PFSK-1 (cell line): ENCODE data around the gene MAGT1.

Source experiments
- FOXP2 ChIP-seq: optimal IDR thresholded peaks from 2 replicates; pipeline ENCODE3; 2011; ENCODE audit warnings: borderline replicate concordance, control low read depth, inconsistent platforms; ENCODE audit not compliant: insufficient read depth; ENCODE audit errors: extremely low read length, extremely low read depth
- POLR2AphosphoS5 ChIP-seq: IDR thresholded peaks from 2 replicates; pipeline ENCODE4 v1.6.1; 2012; ENCODE audit warnings: low read depth, mild to moderate bottlenecking, control low read depth, low read length, moderate library complexity
- SIN3A ChIP-seq: IDR thresholded peaks from 2 replicates; pipeline ENCODE4 v1.6.1; 2012; ENCODE audit warnings: mild to moderate bottlenecking, low read length, moderate library complexity, borderline replicate concordance; ENCODE audit not compliant: insufficient read depth
- TAF1 ChIP-seq: IDR thresholded peaks from 2 replicates; pipeline ENCODE4 v1.6.1; 2012; ENCODE audit warnings: low read length, control low read depth, borderline replicate concordance; ENCODE audit not compliant: insufficient read depth
- TF ChIP-seq, protein P1 (sequence below), 2 experiments: IDR thresholded peaks; 2 replicates each; pipeline versions ENCODE4 v1.6.1 to v1.8.0; 2011 to 2012; ENCODE audit warnings: low read depth in 2 of 2, low read length in 2 of 2, control low read depth in 1 of 2, inconsistent platforms in 1 of 2, mild to moderate bottlenecking in 1 of 2, moderate library complexity in 1 of 2; ENCODE audit not compliant: insufficient read depth in 1 of 2

The MAGT1 gene

GRCh38 chrX:77779695-77780094 is 115.5 kb downstream of the MAGT1 start:
- TF ChIP-seq, protein P1, sequence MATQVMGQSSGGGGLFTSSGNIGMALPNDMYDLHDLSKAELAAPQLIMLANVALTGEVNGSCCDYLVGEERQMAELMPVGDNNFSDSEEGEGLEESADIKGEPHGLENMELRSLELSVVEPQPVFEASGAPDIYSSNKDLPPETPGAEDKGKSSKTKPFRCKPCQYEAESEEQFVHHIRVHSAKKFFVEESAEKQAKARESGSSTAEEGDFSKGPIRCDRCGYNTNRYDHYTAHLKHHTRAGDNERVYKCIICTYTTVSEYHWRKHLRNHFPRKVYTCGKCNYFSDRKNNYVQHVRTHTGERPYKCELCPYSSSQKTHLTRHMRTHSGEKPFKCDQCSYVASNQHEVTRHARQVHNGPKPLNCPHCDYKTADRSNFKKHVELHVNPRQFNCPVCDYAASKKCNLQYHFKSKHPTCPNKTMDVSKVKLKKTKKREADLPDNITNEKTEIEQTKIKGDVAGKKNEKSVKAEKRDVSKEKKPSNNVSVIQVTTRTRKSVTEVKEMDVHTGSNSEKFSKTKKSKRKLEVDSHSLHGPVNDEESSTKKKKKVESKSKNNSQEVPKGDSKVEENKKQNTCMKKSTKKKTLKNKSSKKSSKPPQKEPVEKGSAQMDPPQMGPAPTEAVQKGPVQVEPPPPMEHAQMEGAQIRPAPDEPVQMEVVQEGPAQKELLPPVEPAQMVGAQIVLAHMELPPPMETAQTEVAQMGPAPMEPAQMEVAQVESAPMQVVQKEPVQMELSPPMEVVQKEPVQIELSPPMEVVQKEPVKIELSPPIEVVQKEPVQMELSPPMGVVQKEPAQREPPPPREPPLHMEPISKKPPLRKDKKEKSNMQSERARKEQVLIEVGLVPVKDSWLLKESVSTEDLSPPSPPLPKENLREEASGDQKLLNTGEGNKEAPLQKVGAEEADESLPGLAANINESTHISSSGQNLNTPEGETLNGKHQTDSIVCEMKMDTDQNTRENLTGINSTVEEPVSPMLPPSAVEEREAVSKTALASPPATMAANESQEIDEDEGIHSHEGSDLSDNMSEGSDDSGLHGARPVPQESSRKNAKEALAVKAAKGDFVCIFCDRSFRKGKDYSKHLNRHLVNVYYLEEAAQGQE (IDR thresholded peaks at IDR 0.05; ENCODE audit: insufficient read depth in 1 of 2, low read depth in 2 of 2, low read length in 2 of 2) = no peak
- TF ChIP-seq FOXP2 = no peak
- TF ChIP-seq SIN3A = no peak
- no peak for TF ChIP-seq POLR2AphosphoS5
- TF ChIP-seq TAF1 = no peak

DNA sequence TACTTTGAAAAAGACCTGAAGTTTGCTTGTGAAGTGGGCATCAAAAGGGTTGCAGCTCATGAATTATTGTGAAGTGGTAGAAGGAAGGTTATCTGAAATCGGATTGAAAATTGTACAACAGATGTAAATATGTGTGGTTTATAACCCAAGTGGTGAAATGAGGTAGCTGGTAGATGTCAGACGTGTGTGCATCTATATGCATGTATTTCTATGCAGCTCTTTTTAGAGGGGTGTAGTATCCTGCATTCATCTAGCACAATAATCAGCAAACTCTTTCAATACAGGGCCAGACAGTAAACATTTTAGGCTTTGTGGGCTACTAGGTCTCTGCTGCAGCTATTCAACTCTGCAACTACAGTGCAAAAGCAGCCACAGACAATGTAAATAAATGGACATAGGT is 118.6 kb downstream of the MAGT1 start:
- TF ChIP-seq SIN3A (no peak), TAF1 (no peak), POLR2AphosphoS5 (no peak), FOXP2 (no peak)
- TF ChIP-seq, protein P1 (IDR thresholded peaks at IDR 0.05; ENCODE audit: insufficient read depth in 1 of 2, low read depth in 2 of 2, low read length in 2 of 2) = no peak
